ENCODE data around the gene MT3. TPM values are rescaled to one million over a fixed set of nuclear protein-coding genes. Genes with fewer than 3 reads are reported as not detected.
A peak's percentile ranks its signal among the peaks of the same experiment; 100 is the strongest.

The MT3 gene
- total RNA-seq, 4 donors from 2014 or later, result not detected

- Histone ChIP-seq H3K27ac (no peak overlapping the region), H3K4me3 (no peak overlapping the region), H3K36me3 (no peaks in the 10 kb centered on the region), H3K4me1 (peaks cover 1% of the 10 kb centered on the region), H3K27me3 (peaks cover 2% of the 10 kb centered on the region), H3K9me3 (no peaks in the 10 kb centered on the region)
- TF ChIP-seq EP300 (IDR thresholded peaks at IDR 0.05) (no peak), CTCF (IDR thresholded peaks at IDR 0.05) (no peak), POLR2AphosphoS5 (IDR thresholded peaks at IDR 0.05) (no peak), POLR2A (IDR thresholded peaks at IDR 0.05) (no peak)
- DNase-seq (ENCODE audit: low spot score in 2 of 2), result no peak
- WGBS, result 100% methylated on average over 1 of the region's 1 CpG
Observed at GRCh38 chr16:56569971-56570370, 19.4 kb upstream of the MT3 start.

GRCh38 chr16:56571525-56571924 lies 17.8 kb upstream of the MT3 start:
- 87% methylated on average over 5 of the region's 11 CpGs for WGBS
- TF ChIP-seq POLR2AphosphoS5 (IDR thresholded peaks at IDR 0.05), result no peak
- no peak for TF ChIP-seq EP300 (IDR thresholded peaks at IDR 0.05)
- no peak for TF ChIP-seq CTCF (IDR thresholded peaks at IDR 0.05)
- no peak for TF ChIP-seq POLR2A (IDR thresholded peaks at IDR 0.05)
- no peaks in the 10 kb centered on the region for H3K4me1 ChIP-seq
- no peaks in the 10 kb centered on the region for H3K9me3 ChIP-seq
- no peak overlapping the region for H3K4me3 ChIP-seq
- no peaks in the 10 kb centered on the region for H3K27me3 ChIP-seq
- no peak for DNase-seq (ENCODE audit: low spot score in 2 of 2)
- H3K36me3 ChIP-seq, result no peaks in the 10 kb centered on the region
- no peak overlapping the region for H3K27ac ChIP-seq

- 63% methylated on average over 1 of the region's 1 CpG for WGBS
- Histone ChIP-seq H3K9me3 (no peaks in the 10 kb centered on the region), H3K4me1 (peaks cover 2% of the 10 kb centered on the region), H3K27me3 (no peaks in the 10 kb centered on the region), H3K27ac (no peak overlapping the region), H3K4me3 (no peak overlapping the region), H3K36me3 (no peaks in the 10 kb centered on the region)
- no peak for TF ChIP-seq POLR2AphosphoS5 (IDR thresholded peaks at IDR 0.05)
- TF ChIP-seq EP300 (IDR thresholded peaks at IDR 0.05), result no peak
- no peak for TF ChIP-seq POLR2A (IDR thresholded peaks at IDR 0.05)
- no peak for TF ChIP-seq CTCF (IDR thresholded peaks at IDR 0.05)
- no peak for DNase-seq (ENCODE audit: low spot score in 2 of 2)
Observed at GRCh38 chr16:56574625-56575024, 14.7 kb upstream of the MT3 start.

GRCh38 chr16:56576585-56577299 lies 12.6 kb upstream of the MT3 start:
- Histone ChIP-seq H3K4me1 (peaks cover 2% of the 10 kb centered on the region), H3K4me3 (no peak overlapping the region), H3K27me3 (no peaks in the 10 kb centered on the region), H3K36me3 (no peaks in the 10 kb centered on the region), H3K9me3 (no peaks in the 10 kb centered on the region), H3K27ac (no peak overlapping the region)
- WGBS, result 23% methylated on average over 8 of the region's 8 CpGs
- peak; percentile 84 to 86 for DNase-seq (ENCODE audit: low spot score in 2 of 2)
- TF ChIP-seq CTCF (IDR thresholded peaks at IDR 0.05) (peak; percentile 83 to 85), POLR2AphosphoS5 (IDR thresholded peaks at IDR 0.05) (peak in 1 of 3 donors; percentile 14), POLR2A (IDR thresholded peaks at IDR 0.05) (no peak), EP300 (IDR thresholded peaks at IDR 0.05) (no peak)

GRCh38 chr16:56577300-56577625 lies 12.1 kb upstream of the MT3 start:
- Histone ChIP-seq H3K36me3 (no peaks in the 10 kb centered on the region), H3K27ac (no peak overlapping the region), H3K4me3 (no peak overlapping the region), H3K9me3 (no peaks in the 10 kb centered on the region), H3K4me1 (peaks cover 2% of the 10 kb centered on the region), H3K27me3 (no peaks in the 10 kb centered on the region)
- 70% methylated on average over 4 of the region's 4 CpGs for WGBS
- DNase-seq (ENCODE audit: low spot score in 2 of 2), result no peak
- TF ChIP-seq POLR2A (IDR thresholded peaks at IDR 0.05), result no peak
- no peak for TF ChIP-seq POLR2AphosphoS5 (IDR thresholded peaks at IDR 0.05)

Data from suprapubic skin (tissue), 4 donors.